ENCODE measurements around the gene ARHGAP10. TPM values are rescaled to one million over a fixed set of nuclear protein-coding genes. Genes with fewer than 3 reads are reported as not detected.
A peak's percentile ranks its signal among the peaks of the same experiment; 100 is the strongest.

The ARHGAP10 gene
- total RNA-seq, 2 donors from 2014 or later = 23.9 to 28.7 TPM

DNA sequence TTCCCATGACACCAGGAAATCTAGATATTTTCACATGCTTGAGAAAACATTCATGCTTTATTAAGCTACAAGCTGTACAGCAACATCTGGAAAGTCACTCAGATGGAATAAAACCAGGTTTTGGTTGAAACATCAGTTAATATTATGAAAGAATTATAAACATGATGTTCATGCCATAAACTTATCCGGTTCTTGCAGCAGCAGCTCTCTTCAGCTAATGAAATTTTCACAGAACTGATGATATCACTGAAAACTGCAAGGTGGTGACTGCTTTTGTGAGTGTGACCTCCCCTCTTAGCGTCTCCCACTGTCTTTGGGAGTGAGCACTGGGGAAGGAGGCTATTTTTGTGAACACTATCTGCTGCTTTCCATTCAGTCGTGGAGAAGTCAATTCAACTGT, 56.9 kb downstream of the ARHGAP10 start:
- H3K27me3 ChIP-seq = no peaks in the 10 kb centered on the region
- H3K9me3 ChIP-seq = no peaks in the 10 kb centered on the region
- H3K36me3 ChIP-seq (replicated peaks in 1 of 2; ENCODE audit: insufficient read depth in 1 of 2, low read depth in 2 of 2) = no peaks in the 10 kb centered on the region
- H3K4me3 ChIP-seq = no peak overlapping the region
- ATAC-seq (no peak), DNase-seq (no peak)
- 73 to 74% methylated on average over 3 of the region's 3 CpGs for WGBS, 2 donors
- no peak overlapping the region for H3K27ac ChIP-seq
- H3K4me1 ChIP-seq = peaks cover 36% of the 10 kb centered on the region
- TF ChIP-seq, protein P1, sequence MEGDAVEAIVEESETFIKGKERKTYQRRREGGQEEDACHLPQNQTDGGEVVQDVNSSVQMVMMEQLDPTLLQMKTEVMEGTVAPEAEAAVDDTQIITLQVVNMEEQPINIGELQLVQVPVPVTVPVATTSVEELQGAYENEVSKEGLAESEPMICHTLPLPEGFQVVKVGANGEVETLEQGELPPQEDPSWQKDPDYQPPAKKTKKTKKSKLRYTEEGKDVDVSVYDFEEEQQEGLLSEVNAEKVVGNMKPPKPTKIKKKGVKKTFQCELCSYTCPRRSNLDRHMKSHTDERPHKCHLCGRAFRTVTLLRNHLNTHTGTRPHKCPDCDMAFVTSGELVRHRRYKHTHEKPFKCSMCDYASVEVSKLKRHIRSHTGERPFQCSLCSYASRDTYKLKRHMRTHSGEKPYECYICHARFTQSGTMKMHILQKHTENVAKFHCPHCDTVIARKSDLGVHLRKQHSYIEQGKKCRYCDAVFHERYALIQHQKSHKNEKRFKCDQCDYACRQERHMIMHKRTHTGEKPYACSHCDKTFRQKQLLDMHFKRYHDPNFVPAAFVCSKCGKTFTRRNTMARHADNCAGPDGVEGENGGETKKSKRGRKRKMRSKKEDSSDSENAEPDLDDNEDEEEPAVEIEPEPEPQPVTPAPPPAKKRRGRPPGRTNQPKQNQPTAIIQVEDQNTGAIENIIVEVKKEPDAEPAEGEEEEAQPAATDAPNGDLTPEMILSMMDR (IDR thresholded peaks at IDR 0.05) = no peak
- TF ChIP-seq POLR2A (IDR thresholded peaks at IDR 0.05) = no peak
- intact Hi-C loops (cut with DNase I) = no loop called here

DNA sequence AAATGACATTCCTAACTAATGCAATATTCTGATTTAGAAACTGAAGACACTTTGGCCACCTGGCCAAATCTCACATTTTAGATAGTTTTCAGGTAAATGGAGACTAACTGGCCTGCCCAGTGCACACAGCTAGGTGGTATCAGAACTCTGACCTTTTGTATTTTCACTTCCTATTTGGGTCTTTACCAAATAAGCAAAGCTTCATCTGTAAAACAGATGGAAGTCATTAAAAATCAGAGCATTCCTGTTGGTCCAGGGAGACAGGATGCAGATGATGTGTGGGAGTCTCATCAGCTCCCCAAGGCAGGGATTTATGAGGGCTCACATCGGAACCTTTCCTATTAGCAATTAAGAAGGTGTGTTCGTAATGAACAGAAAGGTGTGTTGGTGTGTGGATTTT, 57.7 kb downstream of the ARHGAP10 start:
- Histone ChIP-seq H3K9me3 (no peaks in the 10 kb centered on the region), H3K4me3 (no peak overlapping the region), H3K27me3 (no peaks in the 10 kb centered on the region), H3K27ac (no peak overlapping the region), H3K36me3 (replicated peaks in 1 of 2; ENCODE audit: insufficient read depth in 1 of 2, low read depth in 2 of 2) (no peaks in the 10 kb centered on the region), H3K4me1 (peaks cover 38% of the 10 kb centered on the region)
- ATAC-seq = no peak
- WGBS, 2 donors = 81 to 92% methylated on average over 2 of the region's 2 CpGs
- intact Hi-C loops (cut with DNase I) = no loop called here
- TF ChIP-seq, protein P1 (IDR thresholded peaks at IDR 0.05) = no peak
- no peak for TF ChIP-seq POLR2A (IDR thresholded peaks at IDR 0.05)
- DNase-seq = no peak

DNA sequence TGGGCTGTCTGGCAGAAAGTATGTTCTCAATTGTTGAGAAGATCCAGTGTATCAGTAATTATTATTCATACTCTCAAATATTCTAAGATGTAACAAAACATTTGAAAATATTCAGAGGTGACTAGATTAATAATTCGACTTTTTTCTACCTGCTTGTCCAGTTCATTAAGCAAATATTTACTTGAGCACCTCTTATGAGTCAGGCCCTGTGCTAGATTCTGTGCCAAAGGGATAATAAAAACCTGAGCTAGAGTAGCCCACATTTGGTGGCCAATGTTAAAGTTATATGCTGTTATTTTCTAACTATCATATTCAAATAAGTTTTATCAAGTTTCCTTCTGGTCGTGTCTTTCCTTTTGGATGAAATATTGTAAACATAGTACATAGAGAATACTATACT, 58.5 kb downstream of the ARHGAP10 start:
- H3K9me3 ChIP-seq = no peaks in the 10 kb centered on the region
- ATAC-seq = peak; percentile 74
- no peak overlapping the region for H3K4me3 ChIP-seq
- peaks cover 38% of the 10 kb centered on the region for H3K4me1 ChIP-seq
- intact Hi-C loops (cut with DNase I) = no loop called here
- peak overlapping the region in 1 of 4 donors; percentile 22 for H3K27ac ChIP-seq
- peak in 2 of 4 donors; percentile 35 to 50 for DNase-seq
- no peaks in the 10 kb centered on the region for H3K27me3 ChIP-seq
- no peak for TF ChIP-seq POLR2A (IDR thresholded peaks at IDR 0.05)
- 19 to 25% methylated on average over 2 of the region's 2 CpGs for WGBS, 2 donors
- no peaks in the 10 kb centered on the region for H3K36me3 ChIP-seq (replicated peaks in 1 of 2; ENCODE audit: insufficient read depth in 1 of 2, low read depth in 2 of 2)

DNA sequence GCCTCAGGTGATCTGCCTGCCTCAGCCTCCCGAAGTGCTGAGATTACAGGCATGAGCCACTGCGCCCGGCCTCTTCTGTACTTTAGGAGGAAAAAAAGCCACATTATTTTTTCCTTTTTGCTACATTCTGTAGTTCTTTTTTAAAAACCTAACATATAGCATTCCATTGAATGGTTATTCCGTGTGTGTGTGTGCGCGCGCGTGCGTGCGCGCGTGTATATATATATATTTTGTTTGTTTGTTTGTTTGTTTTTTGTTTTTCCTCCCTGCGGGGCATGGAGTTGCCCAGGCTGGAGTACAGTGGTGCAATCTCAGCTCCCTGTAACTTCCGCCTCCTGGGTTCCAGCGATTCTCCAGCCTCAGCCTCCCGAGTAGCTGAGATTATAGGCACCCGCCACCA, 59.5 kb downstream of the ARHGAP10 start:
- intact Hi-C loops (cut with DNase I) = no loop called here
- peaks cover 38% of the 10 kb centered on the region for H3K4me1 ChIP-seq
- no peak overlapping the region for H3K27ac ChIP-seq
- H3K9me3 ChIP-seq = no peaks in the 10 kb centered on the region
- WGBS, 2 donors = 94 to 96% methylated on average over 17 of the region's 17 CpGs
- no peak overlapping the region for H3K4me3 ChIP-seq
- TF ChIP-seq, protein P1 (IDR thresholded peaks at IDR 0.05) = no peak
- no peak for TF ChIP-seq POLR2A (IDR thresholded peaks at IDR 0.05)
- no peak for DNase-seq
- H3K36me3 ChIP-seq (replicated peaks in 1 of 2; ENCODE audit: insufficient read depth in 1 of 2, low read depth in 2 of 2) = no peaks in the 10 kb centered on the region
- no peak for ATAC-seq
- no peaks in the 10 kb centered on the region for H3K27me3 ChIP-seq

DNA sequence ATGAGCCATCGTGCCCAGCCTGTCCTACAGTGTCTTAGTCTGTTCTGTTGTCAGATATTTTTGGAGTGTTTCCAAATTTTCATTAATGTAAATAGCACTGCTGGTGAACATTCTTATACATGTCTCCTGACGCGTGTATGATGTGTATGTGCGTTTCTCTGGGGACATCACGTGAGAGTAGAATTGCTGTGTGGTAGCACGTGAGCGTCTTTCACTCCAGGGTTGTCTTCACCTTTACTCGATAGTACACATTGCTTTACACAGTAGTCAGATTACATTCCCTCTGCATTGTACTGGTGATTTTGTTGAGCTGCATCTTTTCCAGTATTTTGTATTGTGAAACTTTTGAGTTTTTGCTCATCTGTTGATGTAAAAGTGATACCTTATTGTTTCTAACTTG, 60.0 kb downstream of the ARHGAP10 start:
- Histone ChIP-seq H3K9me3 (no peaks in the 10 kb centered on the region), H3K27ac (no peak overlapping the region), H3K4me1 (peaks cover 38% of the 10 kb centered on the region), H3K36me3 (replicated peaks in 1 of 2; ENCODE audit: insufficient read depth in 1 of 2, low read depth in 2 of 2) (no peaks in the 10 kb centered on the region), H3K4me3 (no peak overlapping the region), H3K27me3 (no peaks in the 10 kb centered on the region)
- TF ChIP-seq, protein P1 (IDR thresholded peaks at IDR 0.05) = no peak
- no peak for TF ChIP-seq POLR2A (IDR thresholded peaks at IDR 0.05)
- ATAC-seq = no peak
- 95% methylated on average over 8 of the region's 8 CpGs for WGBS, 2 donors
- intact Hi-C loops (cut with DNase I) = no loop called here
- DNase-seq = no peak
